Daoy (cell line): ENCODE data around the gene NAA20. TPM values are rescaled to one million over a fixed set of nuclear protein-coding genes. Genes with fewer than 3 reads are reported as not detected.
A peak's percentile ranks its signal among the peaks of the same experiment; 100 is the strongest.

Experiments
- DNase-seq: peaks from one replicate; pipeline ENCODE4 v3.0.0-alpha.2; 2015; ENCODE audit warnings: low read depth
- total RNA-seq: library from RNA; depleted of rRNA; stranded (reverse); fragments of >200 nt; shearing (Covaris generic); gene quantifications from 2 replicates; pipeline ENCODE4 v1.2.3, GENCODE V29; 2014

NAA20 gene
- total RNA-seq, 1 experiment from 2014 or later: 64.5 TPM

DNA sequence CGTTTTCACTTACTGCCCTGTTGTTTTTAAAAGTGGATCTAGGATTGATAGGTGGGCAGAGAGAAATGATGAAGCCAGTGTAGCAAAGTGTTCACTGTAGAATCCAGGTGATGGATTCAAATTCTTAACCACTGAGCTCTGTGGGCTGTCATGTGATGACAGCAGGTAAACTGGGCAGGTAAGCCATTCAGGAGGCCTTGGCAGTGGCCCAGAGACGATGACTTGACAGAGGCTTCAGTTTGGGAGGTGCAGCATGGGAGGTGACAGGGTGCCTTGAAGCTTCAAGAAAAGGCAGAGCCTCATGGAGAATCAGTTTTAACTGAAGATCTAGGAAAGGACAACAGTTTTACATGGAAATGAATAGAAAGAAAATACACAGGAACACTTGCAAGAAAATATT lies 2.0 kb downstream of the NAA20 start:
- no peak for DNase-seq

DNA sequence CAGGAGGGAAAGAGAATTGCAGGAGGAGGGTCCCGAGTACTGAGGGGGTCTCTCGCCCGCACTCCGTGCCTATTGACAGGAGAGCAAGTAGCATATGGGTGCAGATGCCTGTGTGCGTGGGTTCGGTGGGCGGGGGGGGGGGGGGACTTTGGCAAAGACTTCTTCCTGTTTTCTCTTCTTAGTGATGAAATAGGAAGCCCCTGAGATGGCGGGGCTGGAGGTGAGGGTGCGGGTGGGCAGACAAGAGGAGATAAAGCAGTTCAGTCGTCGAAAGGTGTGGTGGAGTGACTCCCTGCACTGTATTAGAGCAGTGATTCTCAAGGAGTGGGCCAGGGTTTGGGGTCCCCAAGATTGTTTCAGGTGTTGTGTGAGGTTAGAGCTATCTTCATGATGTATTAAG lies 3.7 kb downstream of the NAA20 start:
- no peak for DNase-seq

DNA sequence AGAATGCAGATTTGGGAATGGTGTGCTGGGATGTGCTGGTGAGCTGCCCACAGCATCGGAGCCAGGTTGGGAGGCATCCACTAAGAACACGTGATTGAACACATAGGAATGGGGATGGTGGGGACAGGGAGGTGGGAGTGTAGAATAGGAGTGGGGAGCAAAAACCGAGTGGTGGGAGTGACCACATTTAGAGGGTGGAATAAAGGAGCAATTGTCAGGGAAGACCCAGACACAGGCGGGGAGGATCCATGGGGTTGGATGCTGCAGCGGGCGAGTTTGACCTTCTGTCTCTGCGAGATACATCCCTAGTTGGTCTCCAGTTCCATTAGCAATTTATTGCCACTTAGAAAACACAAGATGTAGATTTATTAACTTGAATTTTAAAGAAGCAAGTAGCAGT lies 4.7 kb downstream of the NAA20 start:
- no peak for DNase-seq

DNA sequence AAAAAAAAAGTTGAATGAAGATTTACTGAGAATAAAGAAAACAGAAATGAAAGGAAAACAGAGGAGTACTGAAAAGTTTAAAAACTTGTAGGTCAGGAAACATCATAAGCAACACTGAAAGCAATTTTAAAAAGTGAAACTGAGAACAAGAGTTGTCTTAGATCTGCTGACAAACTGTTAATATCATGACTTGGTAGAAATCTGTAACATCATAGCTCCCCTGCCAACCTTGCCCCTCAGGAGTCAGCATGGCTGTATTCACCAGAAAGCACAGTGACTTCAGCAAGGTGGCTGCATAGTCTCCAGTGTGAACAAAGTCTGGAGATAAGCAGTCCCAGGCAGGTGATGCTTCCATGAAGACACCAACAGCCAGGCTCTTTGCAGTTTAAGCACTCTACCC lies 5.3 kb downstream of the NAA20 start:
- no peak for DNase-seq

DNA sequence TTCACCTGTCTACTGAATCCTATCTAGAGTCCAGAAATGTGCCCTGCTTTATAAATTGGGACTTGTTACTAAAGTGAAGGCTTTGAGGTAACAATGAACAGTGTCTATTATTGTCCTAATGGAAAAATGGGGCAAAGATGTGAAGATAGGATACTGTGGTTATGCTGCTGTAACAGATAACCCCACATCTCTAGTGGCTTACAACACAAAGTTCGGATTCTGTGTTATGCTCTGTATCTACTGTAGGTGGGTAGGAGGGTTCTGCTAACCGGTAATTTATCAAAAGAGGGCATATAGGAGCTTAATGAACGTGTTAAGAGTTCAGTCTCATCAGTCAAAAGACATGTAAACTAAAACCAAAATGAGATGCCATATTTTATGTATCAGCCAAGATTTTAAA lies 6.2 kb downstream of the NAA20 start:
- no peak for DNase-seq

DNA sequence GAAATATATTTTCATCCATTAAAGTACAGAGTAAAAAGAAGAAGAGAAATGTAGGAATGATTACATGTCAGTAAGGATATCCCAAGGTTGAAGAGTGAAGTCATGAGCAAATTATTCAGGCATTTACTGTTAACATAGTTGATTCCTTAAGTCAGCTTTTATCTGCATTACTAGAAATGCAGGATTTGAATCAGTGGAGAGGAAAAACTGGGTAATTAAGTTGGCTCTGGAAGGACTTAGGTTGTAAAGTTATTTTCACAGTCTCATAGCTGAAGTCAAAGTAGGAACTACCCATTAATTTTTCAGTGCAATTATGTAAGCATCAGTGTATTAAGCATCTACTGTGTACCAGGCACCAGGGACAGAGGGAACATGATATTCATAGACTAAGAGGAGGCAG lies 7.8 kb downstream of the NAA20 start:
- no peak for DNase-seq

DNA sequence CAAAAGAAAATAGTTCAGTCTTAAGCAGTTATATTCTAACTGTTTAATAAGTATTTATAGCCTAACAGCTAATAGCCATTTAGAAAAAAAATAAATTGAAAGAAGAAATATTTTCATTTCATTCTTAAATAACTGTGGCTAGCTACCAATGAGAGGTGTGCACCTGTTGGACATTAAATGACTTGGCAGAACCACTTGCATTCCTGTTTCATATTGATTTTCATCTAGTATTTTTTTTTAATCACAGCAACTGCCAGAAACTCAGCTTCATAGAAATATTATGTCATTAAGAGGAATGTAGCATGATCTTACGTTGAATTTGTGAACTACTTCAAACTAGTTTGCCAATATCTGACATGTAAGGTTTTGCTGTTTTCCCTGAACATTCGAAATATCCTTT lies 10.1 kb downstream of the NAA20 start:
- no peak for DNase-seq

DNA sequence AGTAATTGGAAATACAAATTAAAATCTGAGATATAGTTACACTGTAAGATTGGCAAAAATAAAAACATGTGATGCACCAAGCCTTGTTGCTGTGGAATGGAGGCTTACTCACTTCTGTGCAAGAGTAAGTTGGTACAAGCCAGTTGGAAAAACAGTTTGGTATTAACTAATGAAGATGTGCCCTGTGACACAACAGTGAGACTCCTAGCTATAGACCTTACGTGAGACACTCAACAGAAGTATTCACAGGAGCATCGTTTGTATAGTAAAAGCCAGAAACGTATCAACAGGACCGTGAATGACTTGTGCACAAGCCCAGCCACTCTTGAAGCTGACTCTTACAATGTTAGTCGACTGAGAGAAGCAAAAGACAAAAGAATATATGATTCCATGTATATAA lies 14.6 kb downstream of the NAA20 start:
- DNase-seq: no peak

DNA sequence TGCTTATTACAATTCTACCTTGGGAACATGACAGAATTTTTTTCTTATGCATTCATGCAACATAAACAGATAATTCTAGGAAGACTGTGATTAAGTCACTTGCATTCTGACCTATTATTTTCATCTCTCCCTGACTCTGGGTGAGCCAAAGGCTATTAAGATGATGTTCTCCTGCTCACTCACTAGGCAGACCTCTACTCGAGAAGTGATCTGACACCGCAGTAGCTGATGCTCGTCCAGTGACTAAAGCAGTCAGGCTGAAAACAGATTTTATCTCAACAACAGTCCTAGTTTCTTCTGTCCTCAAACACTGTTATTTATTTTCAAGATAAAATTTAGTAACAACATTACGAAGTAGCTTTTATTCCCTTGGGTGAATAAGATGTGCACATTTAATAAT lies 17.3 kb downstream of the NAA20 start:
- no peak for DNase-seq

DNA sequence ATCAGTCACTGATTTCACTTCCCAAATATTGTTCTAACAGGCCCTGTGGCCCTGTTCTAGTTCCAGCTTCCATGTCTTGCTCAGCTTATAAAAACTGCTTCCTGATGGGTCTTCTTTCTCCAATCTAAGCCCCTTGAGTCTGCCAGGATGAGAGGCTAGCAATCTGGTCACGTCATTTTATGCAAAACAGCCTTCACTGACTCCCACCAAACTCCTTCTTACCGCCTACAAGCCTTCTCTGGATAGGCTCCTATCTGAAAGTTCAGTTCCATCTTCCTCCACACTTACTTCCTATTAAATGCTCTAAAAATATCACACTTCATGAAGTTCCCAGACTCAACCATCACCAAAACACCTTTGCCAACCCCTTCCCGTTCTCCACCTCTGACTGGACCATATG lies 19.6 kb downstream of the NAA20 start:
- DNase-seq: no peak

DNA sequence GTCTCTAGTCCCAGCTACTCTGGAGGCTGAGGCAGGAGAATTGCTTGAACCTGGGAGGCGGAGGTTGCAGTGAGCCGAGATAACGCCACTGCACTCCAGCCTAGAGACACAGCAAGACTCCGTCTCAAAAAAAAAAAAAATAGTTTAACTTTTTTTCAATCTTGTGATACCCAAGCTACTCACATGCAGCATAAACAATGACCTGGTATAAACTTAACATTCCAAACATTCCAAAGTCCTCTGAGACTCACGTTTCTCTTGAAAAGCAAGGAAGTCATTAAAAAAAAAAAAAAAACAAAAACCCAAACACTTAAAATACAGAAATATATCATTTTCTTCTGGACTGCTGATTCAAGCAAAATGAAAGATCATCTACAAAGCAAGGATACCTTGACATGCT lies 20.8 kb downstream of the NAA20 start:
- no peak for DNase-seq

DNA sequence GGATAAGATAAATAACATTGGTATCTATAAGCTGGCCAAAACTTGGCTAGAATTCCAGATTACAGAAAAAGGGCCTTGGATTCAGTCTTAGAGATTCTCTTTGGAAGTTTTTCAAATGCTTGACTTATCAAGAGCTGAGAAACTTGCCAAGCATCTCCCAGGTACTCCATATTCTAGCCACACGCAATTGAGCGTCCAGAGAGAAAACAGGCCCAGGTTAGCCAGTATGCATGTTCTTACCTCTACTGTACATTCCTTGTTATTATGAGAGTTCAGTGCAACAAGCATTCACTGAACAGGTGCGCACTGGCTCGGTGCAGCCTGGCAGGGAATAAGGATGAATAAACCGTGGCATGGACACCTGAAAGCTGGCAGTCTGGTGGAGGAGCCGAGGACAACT lies 21.4 kb downstream of the NAA20 start:
- no peak for DNase-seq

DNA sequence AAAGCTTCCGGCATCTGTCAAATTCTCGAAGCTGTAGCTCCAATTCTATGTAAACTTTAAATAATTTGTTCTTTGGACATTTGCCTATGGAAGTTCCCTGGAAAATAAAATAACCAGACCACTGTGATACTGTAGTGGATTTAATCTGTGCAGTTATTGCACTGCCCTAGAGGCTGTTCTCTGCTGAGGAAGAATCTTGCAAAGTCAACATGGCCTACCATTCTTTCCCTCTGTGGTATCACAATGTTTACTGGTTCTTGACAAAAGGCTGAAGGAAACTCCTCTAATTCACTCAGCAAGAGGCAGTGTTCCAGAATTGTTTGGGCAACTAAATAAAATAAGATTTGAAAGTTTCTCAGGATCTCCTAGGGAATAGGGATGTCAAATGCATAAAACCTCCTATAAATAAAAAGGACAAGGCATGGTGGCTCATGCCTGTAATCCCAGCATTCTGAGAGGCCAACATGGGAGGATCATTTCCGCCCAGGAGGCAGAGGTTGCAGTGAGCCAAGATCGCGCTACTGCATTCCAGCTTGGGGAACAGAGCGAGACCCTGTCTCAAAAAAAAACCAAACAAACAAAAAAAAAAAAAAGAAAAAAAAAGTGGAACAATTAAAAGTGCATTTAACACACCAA lies 22.7 kb downstream of the NAA20 start:
- no peak for DNase-seq

DNA sequence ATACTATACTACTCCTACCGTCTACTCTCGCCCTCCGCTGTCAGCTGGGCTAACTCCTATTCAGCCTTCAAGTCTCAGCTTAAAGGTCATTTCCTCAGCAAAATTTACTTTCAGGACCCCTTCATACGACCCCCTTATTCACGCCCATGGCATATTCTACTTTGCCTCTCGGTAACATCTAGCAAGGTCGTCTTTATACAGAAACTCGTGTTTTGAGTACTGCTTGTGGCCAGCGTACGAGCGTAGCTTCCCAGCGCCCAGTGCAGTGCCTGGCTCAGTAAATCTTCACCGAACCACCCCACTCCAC lies 34.6 kb downstream of the NAA20 start:
- DNase-seq: no peak

DNA sequence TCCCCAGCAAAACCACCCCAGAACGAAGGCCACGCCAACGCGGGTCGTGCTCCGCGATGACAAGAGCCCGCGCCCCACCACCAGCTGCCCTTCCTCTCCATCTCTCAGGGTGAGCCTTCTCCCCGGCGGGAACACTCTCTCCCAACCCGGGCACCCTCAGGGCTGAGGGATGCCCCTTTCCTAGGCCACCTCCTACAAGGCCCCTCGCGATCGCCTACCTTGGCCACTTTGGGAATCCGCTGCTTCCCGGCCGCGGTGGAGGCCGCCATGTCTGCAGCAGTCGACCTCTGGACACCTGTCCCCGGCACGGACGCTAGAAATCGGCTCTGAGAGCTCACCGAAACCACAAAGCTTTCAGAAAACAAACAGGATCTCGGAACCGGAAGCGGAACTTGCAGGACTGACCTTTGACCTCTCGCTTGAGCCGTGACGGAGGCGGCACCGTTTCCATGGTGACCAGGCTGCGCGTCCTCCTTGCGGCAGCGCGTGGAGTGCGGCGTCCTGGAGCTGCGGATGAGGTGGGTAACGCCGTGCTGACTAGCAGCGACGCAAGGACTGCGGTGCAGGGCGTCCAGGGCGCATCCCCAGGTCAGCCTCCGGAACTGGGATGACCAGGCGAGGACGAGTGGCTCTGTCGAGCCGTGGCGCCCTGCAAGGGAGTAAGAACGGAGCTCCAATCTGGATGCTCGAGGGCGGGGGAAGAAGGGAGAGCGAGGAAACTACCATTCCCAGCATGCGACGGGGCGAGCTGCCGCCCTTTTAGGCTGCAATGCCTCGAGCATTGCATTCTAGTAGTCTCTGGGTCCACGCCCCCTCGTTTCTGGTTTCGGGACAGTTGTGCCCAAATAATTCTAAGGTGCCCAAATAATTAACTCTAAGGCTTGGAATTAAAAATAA lies 35.2 kb downstream of the NAA20 start, which contains the start of the genes CFAP61 and CRNKL1:
CFAP61 (plus strand) TSS at position 459 of the 897 bp plus-strand sequence. CDS start 4,122 bp downstream, outside the sequence.
CRNKL1 (minus strand) TSS at position 393 of the 897 bp plus-strand sequence; CDS start at position 269, 124 bp downstream.
- peak; percentile 97 for DNase-seq

DNA sequence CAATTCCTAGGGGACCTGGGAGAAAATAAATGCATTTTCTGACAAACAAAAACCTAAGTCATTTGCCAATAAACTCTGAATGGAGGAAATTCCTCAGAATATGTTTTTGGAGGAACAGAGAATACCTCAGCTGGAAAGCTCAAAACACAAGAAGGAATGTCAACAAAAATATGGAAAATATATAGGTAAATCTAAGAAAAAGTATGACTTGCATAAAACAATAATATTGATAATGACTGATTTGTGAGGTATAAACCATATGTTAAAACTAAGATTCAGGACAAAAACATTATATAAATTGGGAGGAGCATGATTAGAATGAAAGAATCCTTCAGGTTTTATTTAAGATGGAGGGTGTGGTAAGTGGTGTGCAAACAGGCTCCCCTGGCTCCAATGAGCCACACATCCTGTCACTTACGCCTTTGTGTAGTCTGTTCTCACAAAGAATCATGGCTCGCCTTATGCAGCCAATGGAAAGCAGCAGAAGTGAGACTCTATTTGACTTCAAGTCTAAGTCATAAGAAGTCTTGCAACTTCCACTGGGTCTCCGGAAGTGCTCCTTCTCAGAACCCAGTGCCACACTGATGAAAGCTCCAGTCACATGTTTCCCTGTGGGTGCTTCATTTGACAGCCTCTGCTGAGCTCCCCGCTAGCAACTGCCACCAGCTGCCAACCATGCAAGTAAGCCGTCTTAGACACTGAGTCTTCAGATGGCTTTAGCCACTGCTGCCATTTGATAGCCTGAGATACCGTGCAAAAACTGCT lies 43.3 kb downstream of the NAA20 start:
- no peak for DNase-seq

DNA sequence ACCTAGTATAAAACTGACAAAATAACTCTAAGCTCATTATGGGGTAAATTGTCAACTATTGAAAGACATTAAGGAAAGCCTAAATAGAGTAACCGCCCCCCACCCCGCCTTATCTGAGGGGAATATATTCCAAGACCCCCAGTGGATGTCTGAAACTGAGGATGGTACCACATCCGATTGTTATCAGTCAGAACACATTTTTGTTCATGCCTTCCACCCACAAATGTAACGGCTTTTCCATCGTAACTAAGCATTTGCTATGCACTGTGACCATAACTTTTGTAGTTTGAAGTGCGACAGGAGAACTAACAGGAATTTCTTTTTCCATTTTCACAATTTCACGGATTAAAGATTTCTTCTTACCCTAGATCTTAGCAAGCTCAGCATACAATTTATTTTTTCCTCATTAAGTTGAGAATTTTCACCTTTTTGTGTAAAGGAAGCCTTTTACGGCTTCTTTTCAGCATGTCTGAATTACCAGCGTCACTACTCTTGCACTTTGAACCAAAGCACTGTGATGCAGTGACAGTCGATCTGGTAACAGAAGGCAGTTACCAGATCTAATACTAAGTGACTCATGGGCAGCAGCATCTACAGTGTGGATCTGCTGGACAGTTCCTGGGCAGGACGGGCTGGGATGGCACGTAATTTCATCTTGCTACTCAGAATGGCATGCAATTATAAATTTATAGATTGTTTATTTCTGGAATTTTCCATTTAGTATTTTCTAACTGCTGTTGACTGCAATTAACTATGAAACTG lies 47.0 kb downstream of the NAA20 start:
- DNase-seq: no peak

DNA sequence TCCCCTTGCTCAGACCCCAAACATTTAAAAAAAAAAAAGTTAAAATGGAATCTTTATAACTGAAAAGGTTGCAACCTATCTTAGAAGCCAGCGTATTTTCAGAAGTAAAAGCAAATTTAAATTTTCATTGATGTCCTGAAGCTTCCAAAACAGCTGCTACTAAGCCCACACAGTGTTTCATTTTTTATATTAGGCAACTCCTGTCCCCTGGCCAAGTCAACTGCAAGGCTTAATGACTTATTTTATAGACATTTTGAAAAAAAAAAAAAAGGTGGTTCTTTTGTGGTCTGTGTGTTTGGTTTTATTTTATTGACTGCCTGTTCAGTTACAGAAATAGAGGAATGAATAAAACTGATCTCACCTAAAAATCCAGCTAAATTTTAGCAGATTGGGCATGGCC lies 48.2 kb downstream of the NAA20 start:
- DNase-seq: no peak

DNA sequence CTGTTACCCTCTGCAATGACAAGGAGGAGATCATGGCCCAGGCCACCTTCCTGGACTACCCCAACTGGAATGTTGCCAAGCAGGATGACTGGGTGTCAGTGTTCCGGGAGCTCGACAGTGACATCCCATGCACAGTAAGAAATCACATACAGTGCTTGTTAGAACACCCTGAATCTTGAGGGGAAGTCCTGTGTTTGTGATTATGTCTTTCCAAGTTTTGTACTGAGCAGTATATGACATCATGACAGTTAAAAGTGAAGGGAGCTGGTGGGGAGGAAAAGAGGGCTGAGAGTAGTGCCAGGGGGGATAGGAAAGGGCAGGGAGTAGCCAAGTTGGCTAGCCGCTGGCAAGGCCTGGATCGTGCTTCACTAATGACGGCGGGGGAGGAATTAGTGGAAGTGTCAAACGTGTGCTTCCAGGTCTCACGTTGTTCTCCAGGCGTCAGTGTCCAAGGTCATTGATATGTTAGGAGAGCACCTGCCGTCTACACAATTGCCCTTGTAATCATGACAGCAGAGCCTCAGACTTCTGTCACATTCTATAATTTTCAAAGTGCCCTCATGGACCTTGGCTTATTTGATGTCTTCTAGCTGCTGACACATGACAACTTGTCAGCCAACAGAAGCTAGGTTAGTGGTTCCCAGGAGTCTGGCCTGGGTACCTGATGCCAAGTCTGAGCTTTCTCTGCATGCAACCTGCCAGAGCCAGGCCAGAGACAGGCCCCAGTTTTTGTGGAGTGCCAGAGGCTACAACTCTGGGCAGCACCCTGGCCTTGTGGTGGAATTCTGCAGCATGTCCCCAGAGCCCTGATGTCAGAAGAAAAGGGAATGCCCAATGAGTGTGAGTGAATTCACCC lies 53.9 kb downstream of the NAA20 start:
- DNase-seq: no peak

DNA sequence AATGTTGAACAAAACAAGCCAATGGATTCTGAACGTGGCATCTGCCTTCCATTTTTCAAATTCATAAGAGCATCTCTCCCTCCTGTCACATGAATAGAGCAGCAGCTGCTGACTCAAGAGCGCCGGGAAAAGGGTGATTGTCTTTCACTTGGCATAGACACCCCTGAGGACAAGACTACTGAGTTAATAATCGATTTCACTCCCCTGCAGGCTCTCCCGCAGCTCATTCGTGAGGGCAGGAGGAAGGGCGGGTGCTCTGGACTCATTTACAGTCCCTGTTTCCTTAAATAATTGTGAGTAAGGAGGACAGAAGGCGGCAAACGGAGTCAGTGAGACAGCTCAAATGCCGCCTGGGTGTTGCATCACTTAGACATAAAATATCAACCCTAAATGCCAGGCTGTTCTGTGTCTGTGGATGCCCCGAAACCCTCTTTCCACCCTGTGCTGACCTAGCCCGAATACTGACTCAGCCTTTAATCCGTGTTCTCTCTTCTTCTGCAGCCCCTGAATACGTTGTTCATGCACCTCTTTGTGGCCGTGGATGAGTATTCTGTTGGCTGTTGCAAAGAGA lies 56.7 kb downstream of the NAA20 start:
- no peak for DNase-seq

DNA sequence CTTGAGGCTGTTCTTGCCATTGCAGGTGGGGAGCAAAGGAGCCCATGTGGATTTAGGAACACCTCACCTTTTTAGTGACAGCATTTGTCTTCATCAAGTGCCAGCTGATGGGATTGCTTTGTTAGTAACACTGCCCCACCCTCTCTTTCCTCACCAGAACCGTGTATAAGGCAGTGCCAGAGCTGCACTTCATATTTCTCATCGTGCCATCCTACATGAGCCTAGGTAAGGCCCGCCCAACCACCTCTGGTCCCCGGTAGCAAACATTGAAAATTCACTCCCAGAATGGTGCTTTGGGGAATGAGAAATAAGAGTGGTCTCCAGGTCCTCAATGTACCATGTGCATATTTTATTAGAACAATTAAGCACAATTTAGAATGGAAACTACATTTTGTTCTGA lies 57.9 kb downstream of the NAA20 start:
- no peak for DNase-seq
